Activated CD8-positive, alpha-beta memory T cell treated with anti-CD3 and anti-CD28 coated beads for 1 hour (primary cell): ENCODE measurements around the gene SOCS2.
"Not testable (repeated sequence)": the region's sequence is repeated elsewhere in the genome, so short reads cannot be mapped to it uniquely, and the experiment has no call there.

Source experiments
- DNase-seq, 2 donors: peaks; one replicate each; pipeline ENCODE4 v3.0.0-alpha.2; 2020; ENCODE audit warnings: low read depth in 1 of 2; ENCODE audit errors: extremely low read depth in 1 of 2

SOCS2 gene

GRCh38 chr12:93592641-93593406 is 20.3 kb downstream of the SOCS2 start:
- DNase-seq = no peak

DNA sequence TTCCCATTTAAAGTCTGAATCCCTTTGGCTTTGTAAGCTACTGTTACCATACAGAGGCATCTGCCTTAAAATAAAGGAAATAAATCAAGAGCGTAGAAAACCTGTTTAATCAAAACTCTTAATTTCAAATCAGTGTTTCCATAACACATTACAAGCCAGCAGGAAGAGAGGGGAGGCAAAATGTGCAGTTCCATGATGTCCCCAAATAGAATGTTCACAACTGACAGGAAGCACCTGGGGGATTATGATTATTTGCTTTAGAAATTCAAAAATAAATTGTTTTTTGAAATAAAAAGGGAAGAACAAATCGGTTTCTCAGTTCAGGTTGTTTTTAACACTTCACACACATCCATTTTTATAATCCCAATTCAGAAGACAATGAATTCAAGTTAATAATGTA is 21.4 kb downstream of the SOCS2 start:
- DNase-seq = no peak

DNA sequence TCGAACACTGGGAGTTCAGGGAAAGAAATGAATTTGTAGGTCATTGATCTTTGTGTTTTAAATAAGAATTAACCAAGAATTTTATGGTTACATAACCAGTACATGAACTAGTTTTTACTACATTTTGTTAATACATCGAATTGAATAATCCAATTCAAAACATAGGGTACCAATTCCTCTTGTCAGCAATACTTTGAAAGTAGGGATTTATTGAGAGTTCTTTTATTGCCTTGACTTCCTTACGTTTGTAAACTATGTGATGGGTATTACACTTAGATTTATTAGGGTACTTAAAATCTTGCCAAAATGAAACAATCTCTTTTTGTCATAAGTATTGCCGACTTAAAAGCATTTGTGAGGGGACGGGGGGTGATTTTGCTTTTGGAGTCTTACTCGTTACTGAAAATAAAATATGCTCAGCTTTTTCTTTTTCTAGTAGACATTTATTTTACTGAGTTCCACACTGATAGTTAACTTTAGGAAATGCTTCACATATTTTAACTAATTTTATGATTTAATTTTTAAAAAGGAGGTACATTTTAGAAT is 22.4 kb downstream of the SOCS2 start:
- no peak for DNase-seq

DNA sequence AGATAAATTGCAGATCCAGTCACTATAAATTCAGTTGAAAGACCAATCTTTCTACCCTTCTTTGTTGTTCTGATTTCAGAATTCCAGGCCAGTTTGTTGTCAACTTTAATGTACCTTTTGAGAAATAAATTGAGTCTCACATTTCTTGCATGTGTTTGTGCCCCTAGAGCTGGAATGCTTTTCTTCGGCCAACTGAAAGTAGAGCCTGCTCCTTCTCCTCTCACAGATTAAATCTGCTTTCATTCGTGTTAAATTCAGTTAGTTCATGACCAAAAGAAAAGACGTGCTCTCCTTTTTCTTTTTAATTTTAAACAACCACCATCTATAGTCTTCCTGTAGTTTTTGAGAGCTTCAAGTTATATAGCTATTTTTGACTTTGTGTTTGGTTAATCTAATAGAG is 22.9 kb downstream of the SOCS2 start:
- DNase-seq = no peak

GRCh38 chr12:93597608-93598007 is 25.1 kb downstream of the SOCS2 start:
- DNase-seq = no peak

DNA sequence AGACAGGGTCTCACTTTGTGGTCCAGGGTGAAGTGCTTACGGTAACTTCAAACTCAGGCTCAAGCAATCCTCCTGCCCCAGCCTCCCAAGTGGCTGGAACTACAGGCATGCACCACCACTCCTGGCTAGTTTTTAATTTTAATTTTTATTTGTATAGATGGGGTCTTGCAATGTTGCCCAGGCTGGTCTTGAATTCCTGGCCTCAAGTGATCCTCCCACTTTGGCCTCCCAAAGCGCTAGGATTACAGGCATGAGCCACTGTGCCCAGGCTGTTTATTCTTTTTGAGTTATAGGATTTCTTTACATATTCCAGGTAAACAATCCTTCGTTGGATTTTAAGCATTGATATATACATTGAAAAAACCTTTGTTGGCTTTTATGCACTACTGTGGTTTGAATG is 26.7 kb downstream of the SOCS2 start:
- DNase-seq = no peak

GRCh38 chr12:93601591-93601990 is 29.1 kb downstream of the SOCS2 start:
- no peak for DNase-seq

GRCh38 chr12:93602897-93603668 is 30.6 kb downstream of the SOCS2 start:
- no peak for DNase-seq

DNA sequence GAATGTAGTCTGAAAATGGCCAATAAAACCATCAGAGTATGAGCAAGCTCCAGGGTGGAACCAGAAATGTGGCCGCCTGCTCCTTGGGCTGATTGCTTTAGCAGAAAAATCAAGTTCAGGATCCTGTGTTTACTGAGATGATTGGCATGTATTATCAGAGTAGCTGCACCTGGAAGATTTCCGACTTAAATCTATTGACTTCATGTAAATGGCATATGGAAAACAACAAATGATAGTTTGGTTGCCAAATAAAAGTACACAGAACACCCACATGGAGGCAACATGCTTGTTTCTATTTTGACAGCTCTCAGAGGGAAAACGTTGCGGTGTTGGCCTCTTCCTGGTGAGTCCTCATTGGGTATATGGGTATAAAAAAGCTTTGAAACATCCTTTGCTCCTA is 31.3 kb downstream of the SOCS2 start:
- DNase-seq = no peak

DNA sequence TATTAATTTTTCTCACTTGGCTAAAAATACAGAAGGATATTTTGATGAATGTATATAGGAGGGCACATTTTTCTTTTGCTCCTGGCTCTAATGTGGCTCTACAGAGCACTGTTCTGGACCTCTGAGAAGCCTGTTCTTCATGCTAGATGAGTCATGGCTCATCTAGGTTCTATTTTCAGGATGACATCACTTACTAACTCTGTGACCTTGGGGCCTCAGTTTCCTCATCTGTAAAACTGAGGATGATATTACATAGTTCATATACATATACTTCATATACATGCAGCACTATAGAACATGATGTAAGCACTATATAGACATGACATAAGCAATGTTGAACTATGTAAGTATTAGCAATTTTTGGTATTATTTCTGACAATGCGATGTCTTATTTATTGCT is 35.8 kb downstream of the SOCS2 start:
- no peak for DNase-seq

DNA sequence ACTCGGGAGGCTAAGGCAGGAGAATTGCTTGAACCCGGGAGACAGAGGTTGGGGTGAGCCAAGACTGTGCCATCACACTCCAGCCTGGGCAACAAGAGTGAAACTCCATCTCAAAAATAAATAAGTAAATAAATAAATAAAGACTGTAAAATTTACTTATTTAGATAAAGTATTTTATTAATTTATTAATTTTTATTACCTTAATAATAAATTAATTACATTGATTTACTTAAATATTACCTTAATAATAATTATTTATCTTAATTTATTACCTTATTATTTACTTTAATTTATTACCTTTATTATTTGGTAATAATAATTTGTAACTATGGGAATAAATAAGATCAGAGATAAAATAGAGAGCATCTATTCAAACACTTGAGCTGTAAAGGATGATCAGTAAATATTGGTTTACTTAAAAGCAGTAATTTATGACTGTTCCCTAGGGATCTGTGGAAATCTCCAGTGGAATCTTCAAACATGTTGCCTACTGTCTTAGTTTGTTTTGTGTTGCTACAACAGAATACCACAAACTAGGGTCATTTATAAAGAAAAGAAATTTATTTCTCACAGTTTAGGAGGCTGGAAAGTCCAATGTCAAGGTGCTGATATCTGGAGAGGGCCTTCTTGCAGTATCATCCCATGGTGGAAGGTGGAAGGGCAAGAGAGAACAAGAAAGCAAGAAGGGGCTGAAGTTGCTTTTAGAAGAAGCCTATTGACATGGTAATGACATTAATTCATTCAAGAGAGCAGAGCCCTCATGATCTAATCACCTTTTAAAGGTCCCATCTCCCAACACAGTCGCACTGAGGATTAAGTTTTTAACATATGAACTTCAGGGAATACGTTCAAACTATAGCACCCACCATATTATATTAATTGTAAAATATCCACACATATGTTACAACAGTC is 37.1 kb downstream of the SOCS2 start:
- DNase-seq = no peak

DNA sequence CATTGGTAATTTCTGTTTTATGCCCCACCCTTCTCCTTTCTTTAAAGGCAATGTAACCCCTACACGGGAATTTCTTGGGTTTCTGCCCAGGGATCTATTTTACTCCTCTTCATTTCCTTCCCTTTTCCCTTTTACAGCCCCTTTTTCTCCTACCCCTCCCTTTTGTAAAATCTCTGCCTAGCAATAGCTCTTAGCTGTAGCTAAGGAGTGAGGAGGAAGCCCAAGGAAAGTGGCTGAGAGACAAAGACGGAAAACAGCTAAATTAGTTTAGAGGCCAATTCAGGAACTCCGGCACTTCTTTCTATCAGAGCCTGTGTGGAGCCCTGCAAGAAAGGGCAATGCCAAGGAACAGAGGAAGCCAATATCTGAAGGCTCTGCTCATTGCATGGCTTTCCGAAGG is 40.3 kb downstream of the SOCS2 start:
- DNase-seq = no peak

DNA sequence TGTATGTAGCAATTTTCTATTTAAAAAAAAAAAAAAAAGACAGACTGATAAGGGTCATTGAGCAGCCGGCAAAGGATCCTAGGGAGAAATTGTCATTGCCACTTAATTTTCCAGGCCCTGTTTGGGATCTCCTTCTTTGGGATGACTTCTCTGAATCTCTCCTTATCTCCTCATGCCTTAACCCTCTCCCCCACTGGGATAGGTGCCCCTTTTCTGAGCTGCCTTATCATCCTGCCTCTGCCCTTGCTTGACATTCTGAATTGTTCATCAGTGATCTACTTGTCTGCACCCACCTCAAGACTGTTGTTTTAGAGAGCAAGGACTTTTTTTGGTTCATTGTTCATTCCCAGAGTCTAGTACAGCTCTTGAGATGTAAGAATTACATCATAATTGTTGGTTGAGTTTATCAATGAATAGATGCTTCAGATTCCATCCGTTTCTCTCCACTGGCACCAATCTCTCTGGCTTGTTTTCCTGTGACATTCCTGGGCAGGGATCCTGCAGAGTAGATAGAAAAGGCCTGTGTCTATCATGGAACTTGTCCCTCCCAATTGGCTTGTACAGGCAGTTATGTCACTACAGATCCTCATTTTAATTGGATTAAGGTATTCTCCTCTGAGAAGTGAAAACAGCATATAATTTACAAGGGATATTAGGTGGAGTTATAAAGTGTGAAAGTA is 42.6 kb downstream of the SOCS2 start:
- no peak for DNase-seq

DNA sequence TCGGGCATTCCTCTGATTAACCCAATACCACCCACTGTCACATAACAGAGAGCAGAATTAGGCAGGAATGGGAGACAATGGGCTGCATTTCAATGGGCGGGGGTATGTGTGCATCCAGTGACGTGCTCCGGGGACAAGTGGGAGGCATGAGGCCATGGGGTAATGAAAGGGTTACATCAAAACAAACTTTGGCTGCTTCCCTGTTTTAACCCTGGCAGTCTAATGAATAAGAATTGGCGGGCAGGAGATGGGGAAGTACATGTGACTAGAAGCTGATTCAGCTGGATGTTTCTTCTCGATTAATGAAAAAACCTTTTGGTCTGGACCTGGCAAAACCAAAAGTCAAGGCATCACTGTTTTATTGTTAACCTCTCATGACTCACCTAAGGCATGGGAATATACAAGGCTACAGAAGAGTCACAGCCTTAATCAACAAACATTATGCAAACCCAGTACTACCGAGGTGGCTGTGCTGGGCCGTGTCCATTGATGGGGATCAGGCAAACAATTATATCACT is 44.2 kb downstream of the SOCS2 start:
- DNase-seq = no peak

DNA sequence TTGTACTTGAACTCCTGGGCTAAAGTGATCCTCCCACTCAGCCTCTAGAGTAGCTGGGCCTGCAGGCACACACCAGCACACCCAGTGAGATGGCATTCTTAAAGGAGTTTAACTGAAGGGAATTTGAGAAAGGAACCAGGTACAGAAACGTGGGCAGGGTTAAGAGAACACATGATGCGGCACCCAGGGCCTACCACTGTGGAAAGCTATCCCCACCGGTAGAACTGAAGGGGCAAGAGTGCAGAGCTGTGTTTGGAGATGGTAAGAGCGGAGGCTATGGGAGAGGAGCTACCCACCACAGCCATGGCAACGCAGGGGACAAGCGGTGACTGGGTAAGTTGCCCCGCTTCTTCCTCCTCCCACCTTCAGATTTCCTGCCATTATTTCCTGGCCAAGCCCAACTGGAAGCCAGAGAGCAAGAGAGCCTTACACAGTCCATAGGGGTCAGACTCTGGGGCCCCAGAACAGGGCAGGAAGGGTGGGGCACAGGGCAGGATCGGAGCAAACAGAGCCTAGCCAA is 46.5 kb downstream of the SOCS2 start:
- DNase-seq = no peak

DNA sequence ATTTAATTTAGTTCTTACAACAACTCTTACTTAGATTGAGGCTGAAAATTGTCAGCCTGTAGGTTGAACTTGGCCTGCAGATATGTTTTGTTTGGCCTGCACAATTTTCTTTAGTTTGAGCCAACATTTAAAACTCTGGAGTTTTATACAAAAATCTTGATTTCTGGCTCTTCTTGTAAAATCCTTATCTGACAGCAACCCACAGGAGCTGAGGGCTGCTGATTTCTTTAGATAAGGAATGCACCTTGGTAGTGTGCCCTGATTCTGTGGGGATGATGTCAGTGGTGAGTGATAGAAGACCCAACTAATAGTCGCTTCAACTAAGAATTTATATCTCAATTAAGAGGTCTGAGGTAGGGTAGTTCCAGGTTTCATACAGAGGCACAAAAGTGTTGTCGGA is 49.5 kb downstream of the SOCS2 start:
- DNase-seq = no peak

DNA sequence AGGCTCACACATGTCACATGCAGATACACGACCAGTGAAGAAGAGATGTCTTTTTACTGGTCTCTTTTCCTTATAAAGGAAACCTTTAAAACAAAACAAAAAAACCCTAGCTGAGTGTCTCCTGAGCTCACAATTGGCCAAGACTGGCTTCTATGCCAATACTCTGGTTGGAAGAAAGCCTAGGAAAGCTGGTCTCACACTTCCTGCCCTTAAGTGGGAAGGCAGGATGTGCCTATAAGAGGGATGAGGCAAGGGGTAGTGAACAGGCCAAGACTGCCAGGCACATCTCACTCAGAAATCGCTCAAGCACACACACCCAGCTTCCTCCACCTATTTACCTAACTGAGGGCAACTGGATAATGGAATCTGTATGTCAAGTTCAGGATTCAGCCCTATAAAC is 50.0 kb downstream of the SOCS2 start:
- DNase-seq = no peak

- DNase-seq = no peak
Measured at GRCh38 chr12:93624595-93625294, 52.3 kb downstream of the SOCS2 start.

GRCh38 chr12:93625295-93625645 is 52.8 kb downstream of the SOCS2 start:
- DNase-seq = not testable (repeated sequence)

- no peak for DNase-seq
Measured at GRCh38 chr12:93626160-93626559, 53.7 kb downstream of the SOCS2 start.
